Sciatic nerve (tissue), 2 donors: ENCODE measurements around the gene ITIH5. TPM values are rescaled to one million over a fixed set of nuclear protein-coding genes. Genes with fewer than 3 reads are reported as not detected.

Experiments
- ATAC-seq: fragments of 200-7000 bp; cut with Tn5 transposase; one replicate; pipeline ENCODE4 v1.9.1; 2020; ENCODE audit warnings: mild to moderate bottlenecking, moderate library complexity
- DNase-seq: peaks from one replicate; pipeline ENCODE4 v3.0.0-alpha.2; 2020; ENCODE audit warnings: low spot score
- intact Hi-C: fragments of 100-400 bp; cut with DNase I; formaldehyde crosslinking; loops from one replicate; pipeline ENCODE4 v1.14.2; 2022
- total RNA-seq: library from RNA; stranded (reverse); fragmentation: NEBNext Ultra II Directional; extraction: Animal tissue kit (Norgen Biotek cat#: 25700); gene quantifications from one replicate; pipeline ENCODE4 v1.2.1, GENCODE V29; 2021
- donor health status: DM: no; HTN: no; CAD: no.
- donor health status: DM: no; HTN: no; CAD: no.

The ITIH5 gene
- total RNA-seq, 1 donor from 2014 or later: 34.9 TPM

DNA sequence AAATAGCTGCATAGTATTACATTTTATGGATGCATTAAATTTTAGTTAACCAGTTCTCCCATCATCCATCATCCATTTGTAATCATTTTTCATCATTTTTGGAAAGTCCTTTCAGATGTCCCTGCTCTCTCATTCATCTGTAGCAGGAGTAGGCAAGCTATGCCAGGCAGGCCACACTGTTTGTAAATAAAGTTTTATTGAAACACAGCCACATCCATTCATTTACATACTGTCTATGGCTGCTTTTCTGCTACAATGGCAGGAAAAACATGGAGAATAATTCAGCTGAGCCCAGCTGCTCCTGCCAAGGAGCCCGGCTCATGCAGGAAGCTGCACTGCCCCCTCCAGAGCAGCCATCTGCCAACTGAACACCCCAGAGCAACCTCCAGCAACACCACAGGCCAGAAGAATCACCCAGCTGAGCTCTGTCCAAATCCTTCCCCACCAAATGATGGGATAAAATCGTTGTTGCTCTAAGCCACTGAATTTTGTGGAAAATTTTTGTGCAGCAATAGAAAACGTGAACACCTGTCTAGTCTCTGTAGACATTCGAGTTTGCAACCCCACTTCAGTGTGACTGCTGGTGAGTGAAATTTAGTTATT lies 19.6 kb downstream of the ITIH5 start:
- ATAC-seq (no peak), DNase-seq (no peak)
- intact Hi-C loops: no loop called here

DNA sequence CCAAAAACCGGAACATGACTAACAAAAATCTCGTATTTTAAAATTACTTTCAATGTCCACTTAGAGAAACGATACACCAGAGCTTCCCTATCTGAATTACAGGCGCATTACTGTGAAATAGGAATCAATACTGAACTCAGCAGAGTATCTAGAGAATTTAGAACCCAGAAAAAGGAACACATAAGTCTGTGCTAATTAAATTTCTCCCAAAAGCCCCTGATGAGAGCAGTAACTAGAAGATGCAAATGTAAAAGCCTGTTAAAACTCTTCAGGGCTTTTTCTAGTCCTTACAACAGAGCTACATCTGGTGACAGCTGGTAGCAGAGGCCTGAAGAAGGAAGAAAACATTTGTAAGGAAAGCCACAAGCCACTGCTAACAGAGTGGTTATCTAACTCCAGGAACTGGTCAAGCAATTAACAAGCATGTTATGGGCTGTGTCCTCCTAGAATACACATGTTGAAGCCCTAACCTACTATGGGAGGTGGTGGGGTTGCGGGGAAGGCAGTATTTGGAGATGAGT lies 24.2 kb downstream of the ITIH5 start:
- intact Hi-C loops: no loop called here
- DNase-seq (no peak), ATAC-seq (no peak)

DNA sequence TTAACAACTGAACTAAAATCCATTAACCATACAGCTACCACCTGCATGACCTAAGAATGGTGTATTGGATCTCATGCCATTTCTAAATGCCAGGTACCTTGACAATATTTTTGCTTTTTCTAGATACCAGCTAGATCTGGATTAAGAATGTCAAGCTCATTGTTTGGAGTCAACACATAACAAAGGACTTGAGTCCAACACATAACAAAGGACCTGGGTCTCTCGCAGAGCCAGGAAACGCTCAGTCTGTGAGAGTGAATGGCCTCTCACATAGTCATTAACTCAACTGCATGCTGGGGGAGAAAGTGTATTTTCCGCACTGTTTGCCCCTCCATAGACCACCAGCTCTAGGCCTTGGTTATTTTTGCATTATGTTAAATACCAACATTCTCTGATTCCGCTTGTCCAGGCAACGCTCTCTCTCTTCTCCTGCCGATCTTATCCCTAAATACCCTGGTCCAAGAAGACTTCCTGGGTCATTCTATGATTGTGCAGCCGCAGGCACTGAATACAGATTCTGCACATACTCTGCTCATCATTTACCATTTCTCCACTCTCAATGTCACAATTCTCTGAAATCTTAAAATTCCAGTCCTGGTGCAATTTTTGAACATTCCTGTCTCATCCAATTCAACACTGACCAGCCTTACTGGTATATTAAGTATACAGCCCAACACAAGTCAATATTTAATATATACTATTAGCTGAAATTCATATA lies 31.2 kb downstream of the ITIH5 start:
- ATAC-seq (no peak), DNase-seq (no peak)
- intact Hi-C loops: no loop called here

DNA sequence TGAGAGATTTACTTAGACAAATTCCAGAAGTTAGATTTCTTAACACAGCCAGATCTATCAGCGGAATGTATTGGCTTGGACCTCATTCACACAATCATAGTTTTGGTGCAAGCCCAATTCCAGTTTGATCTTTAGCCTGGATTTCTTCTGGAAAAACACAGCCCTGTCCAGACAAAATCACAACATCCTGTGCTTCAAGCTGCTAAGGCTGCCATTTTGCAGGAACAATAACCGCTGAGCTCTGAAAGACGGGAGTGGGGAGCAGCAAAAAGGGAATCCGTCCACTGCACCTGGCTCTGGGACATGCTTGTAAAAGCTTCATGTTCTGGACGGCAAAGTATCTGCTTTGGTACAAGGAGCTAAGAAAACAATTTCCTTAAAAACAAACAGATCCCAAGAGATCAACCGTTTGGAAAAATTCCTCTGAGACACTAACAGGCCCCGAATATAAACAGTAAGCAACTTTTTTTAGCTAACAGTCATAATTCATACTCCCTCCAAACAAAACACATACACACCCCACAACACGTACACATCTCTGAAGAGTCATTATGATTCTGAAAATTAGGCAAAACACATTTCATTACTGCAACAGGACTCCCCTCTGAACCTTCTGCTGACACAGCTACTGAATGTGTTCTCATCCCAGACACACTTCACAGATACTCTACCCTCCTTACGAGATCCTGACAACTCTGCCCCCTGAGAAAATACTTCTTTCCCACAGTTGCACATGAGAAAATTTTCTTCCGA lies 32.4 kb downstream of the ITIH5 start:
- intact Hi-C loops: no loop called here
- ATAC-seq: peak; percentile 91
- no peak for DNase-seq

DNA sequence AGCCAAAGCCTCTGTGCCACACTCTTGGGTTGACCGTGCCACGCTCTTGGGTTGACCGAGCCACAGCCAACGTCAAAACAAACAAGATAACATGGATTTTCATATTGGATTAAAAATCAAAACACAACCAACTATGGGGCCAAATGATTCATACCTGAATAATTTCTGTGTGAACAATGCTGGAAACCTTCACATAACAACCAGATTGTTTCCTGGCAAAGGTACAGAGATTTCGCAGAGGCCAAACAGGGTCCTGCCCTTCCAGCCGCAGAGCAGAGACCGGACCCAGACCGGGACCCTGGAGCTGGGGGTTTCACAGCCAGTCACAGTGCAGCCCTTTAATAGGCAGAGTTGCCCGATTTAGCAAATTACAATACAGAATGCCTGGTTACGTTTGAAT lies 40.5 kb downstream of the ITIH5 start:
- ATAC-seq (no peak), DNase-seq (no peak)
- intact Hi-C loops: no loop called here

DNA sequence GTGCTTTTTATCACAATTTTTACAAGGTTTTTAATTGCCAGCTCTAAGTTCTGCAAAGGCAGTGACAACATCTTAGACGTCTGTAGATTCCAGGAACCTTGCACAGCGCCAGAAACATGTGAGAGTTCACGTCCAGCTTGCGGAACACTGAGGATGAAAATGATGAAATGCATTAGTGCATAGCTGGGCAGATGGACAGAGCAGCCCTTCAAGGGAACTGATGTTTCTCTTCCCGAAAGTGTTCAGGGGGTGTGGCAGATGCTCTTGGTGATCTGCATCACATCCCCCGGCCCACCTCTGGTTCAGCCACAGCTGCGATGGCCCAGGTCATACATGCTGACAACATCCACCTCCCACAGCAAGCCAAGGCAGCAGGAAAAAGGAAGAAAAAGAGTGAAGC lies 40.9 kb downstream of the ITIH5 start:
- peak; percentile 51 for ATAC-seq
- intact Hi-C loops: no loop called here
- no peak for DNase-seq

DNA sequence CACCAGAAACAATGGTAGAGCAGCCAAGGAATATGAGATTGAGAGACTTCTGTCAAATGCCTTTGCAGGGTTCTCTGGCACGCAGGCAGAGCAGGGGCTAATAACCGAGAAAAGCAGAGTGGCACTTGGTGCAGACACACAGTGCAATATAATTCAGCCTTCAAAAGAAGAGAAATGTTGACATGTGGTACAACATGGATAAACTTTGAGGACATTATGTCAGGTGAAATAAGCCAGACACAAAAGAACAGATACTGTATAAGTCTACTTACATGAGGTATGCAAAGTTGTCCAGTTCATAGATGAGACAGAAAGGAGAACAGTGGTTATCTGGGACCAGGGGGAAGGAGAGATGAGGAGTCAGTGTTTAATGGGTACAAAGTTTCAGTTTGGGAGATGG lies 41.8 kb downstream of the ITIH5 start:
- ATAC-seq: no peak
- intact Hi-C loops: no loop called here
- no peak for DNase-seq

DNA sequence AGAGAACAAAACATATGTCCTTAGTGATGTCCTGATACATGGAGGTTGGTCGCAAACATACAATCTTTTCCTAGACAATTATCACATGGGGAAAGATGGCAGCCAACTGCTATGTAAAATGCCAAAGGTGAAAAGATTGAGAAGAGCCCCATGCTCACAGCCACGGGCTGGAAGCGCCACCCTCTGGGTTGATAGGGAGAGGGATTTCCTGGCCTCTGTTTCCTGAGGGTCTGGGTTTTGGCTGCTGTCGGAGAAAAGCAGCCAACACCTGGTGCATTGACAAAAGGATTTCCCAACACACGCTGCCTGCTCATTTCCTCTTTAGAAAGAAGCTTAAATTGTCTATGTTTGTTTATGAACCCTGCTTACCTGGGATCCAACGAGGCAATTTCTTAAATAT lies 43.8 kb downstream of the ITIH5 start:
- no peak for ATAC-seq
- intact Hi-C loops: no loop called here
- no peak for DNase-seq

DNA sequence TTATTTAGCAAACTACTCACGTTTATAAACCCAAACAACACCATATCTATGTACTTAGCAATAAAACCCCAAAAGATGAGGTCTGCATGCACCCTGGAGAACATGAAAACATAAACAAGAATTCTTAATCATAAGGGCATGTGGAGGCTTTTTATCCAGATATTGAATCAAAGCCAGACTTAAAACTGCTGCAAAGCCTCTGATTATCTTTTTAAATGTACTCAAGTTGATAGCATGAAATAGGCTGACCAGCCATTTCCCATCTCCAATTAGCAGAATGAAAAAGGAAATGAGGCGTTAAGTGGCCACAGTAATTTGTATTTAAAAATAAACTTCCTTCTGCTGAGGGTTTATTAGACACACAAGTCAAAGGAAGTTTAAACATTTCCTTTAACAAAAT lies 48.3 kb downstream of the ITIH5 start:
- DNase-seq: no peak
- intact Hi-C loops: no loop called here
- ATAC-seq: no peak

DNA sequence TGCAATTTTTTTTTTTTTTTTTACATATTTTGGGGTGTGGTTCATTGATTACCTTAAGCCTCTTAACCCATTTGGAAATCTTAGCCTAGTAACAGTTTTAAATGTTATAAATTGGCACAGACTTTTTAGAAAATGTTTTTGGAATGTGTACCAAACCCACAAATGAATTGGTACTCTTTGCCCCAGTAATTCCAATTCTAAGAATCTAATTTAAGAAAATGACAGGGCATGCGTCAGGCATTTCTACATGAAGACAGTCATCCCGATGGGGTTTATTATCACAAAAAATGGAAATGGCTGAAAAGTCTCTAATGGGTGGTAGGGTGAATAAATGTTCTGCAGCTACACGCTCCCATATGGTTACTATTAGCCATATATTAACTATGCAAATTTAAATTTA lies 54.9 kb downstream of the ITIH5 start:
- no peak for ATAC-seq
- intact Hi-C loops: loop anchor here (2.0 kb wide), 1 partner anchor 59 kb away; no protein-coding TSS in a partner anchor
- no peak for DNase-seq

DNA sequence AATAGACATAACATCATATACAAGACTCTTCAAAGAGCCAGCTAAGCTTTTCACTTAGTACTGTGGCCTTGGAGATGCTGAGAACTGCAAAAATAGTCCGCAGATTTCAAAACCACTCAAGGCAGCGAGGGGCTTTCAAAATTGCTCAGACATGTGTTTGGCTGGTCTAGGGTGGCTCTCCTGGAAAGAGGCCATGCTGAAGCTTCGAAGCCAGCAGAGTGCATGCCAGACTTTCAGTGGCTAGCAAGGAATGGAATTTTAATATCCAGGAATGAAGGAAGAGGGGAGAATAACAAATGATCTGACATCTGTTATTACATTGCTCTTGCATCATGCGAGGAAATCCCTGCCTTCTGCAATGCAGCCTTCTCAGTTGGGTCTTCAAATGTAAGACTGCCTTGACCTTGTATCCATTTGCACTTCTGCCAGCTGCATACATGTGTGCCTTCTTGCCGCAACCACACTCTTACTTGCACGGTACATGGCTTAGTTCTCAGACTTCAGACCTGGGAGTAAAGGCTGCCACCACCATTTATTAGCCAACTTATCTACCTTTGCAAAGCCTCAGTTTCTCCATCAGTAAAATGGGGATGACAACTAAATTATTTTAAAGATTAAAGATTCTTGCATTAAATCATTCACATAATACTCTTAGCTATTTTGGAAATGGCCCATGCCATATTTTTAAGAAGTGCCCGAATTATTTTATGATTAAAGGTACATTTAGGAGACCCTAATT lies 55.9 kb downstream of the ITIH5 start:
- ATAC-seq (peak; percentile 91), DNase-seq (peak; percentile 64)
- intact Hi-C loops: loop anchor here (2.0 kb wide), 1 partner anchor 60 kb away; no protein-coding TSS in a partner anchor

DNA sequence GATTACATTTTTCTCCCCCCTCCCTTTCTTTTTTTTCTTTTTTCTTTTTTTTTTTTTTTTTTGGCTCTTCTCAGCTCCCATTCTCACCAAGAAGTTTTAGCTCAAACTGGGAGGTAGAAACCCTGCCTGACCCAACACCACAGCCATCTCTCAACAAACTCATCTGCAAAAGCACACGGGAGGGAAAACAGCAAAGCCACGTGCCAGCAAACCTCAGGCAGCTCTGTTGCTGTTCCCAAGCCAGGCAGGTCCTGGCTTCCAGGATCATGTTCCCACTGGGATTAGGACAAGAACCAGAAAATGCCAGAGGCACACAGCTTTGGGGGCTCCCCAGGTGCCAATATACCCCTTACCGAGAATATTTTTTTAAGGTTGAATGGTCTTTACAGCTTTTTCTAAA lies 56.7 kb downstream of the ITIH5 start:
- ATAC-seq (no peak), DNase-seq (no peak)
- intact Hi-C loops: loop anchor here (2.0 kb wide), 1 partner anchor 61 kb away; no protein-coding TSS in a partner anchor

DNA sequence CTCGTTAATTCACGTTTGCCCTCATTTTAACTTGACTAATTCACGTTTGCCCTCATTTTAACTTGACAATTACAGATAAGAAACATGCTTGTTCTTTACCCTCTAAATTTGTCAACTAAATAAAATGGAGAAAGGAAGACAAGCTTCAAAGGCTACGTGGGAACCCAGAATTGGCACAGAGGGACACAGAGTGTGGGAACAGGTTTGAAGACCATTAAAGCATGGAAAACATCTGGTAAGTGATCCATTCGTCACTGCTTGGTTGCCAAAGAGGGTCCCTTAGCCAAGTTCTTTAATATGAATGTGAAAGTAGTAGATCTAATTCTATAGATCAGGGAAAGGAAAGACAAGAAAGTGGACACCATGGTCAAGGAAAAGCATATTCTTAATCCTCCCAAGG lies 57.2 kb downstream of the ITIH5 start:
- no peak for DNase-seq
- ATAC-seq: no peak
- intact Hi-C loops: no loop called here

DNA sequence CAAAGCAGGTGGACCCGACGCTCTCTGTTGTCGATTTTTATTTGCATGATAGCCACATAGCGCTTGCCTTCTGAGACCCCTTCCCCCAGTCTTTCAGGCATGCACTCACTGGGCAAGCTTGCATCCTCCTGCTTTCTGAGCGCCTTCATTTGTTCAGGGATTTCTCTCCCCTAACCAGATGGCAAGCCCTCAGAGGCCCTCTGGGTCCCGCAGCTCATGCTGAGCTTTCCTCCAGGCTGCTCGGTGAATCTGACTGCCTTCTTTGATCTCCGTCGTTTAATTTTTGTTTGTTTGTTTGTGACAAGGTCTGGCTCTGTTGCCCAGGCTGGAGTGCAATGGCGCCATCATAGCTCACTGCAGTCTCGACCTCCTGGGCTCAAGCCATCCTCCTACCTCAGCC lies 58.8 kb downstream of the ITIH5 start:
- intact Hi-C loops: no loop called here

DNA sequence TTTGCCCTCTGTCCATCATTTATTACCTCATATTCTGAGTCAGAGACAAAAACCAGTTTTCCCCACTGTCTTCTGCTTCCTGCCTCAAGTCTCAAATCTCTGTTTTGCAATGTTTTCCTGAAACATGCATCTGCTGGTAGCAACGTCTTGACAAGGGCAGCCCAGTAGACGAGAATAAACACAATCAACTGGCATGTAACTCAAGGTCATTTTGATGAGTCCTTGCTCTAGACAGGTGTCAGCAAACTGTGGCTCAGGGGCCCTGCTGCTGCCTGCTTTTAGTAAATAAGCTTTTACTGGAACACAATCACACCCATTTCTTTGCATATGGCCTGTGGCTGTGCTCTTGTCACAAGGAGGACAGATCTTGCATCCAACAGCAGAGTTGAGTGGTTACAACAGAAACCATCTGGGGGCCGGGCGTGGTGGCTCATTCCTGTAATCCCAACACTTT lies 59.8 kb downstream of the ITIH5 start:
- intact Hi-C loops: no loop called here
- ATAC-seq (no peak), DNase-seq (no peak)

More for the DNA sequence above, 58.8 kb downstream of the ITIH5 start:
- ATAC-seq (no peak), DNase-seq (no peak)

DNA sequence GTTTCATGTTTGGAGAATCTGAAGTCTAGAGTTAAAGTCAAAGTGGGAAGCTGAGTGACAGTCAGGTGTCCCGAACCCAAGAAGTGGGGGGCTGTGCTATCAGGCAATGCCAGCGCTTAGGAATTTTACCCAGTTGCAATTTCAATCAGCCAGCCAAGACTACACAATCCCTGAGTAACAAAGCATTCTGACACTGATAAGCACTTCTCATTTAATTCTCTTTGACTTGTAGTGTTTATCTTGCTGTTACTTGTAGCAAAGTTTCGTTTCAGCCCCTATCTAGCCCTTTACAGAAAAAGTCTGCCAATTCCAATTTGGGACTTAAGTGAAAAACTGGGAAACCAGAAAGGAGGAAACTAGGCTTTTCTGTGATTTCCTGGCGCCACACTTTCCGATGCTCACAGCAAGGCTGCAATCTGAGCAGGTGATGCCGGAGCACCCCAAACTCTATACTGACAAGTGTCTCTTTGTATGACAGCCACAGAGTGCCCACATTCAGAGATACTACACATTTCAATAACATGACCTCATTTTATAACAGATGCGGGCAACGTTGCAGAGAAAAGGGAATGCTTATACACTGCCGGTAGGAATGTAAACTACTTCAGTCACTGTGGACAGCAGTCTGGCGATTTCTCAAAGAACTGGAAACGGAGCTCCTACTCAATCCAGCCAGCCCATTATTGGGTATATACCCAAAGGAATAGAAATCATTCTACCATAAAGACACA lies 61.0 kb downstream of the ITIH5 start:
- DNase-seq (no peak), ATAC-seq (no peak)
- intact Hi-C loops: no loop called here

DNA sequence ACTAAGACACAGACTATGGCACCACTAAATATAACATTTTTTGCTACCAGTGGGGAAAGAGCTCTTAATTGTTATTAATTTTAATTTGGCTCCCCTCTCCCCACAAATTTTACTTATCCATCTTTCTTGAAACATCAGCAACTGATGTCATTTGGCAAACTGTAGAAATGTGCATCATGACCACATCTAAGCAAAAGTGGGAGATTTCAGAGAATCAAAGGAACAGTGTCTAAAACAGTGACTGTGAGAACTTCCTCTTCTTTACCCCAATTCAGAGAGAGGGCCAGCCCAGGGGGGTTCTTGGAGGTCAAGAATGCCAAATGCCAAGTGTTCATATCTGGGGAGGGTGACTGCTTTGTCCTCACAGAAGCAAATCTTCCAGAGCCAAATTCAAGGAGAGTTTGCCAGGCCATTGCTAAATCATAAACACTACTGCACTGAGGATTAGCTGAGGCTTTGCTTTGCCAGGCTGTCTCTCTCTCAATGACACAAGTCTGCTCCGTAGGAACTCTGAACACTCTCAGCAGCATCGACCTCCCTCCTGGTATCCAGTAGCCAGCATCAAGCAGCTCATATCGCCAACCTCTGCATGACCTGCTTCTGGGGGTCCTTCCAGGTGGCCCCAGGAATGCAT lies 65.6 kb downstream of the ITIH5 start:
- no peak for DNase-seq
- no peak for ATAC-seq
- intact Hi-C loops: no loop called here

DNA sequence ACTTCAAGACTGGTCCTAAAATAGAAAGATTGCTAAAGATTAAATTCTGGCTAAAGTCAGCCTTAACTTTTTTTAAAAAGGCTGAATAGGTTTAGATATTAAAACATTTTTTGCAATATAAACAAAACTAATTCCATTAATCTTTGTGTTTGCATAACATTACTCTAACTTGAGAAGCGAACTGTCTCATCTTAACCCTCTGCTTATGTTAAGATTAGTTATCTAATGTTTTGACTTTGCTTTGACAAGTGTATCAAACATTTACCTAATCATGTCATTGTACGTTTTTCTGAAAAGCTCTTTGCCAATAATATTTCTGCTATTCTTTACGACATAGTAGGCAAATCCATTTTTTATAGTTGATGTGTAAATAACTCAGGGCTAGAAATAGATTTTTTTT lies 68.0 kb downstream of the ITIH5 start:
- ATAC-seq (no peak), DNase-seq (no peak)
- intact Hi-C loops: no loop called here
